Lower leg skin (tissue), 3 donors: ENCODE measurements around the gene IFT122.

Experiments used
- POLR2A ChIP-seq, 2 donors: fragments of 450-650 bp; IDR thresholded peaks; one replicate each; pipeline ENCODE4 v1.6.1; 2016 to 2017; ENCODE audit warnings: antibody characterized with exemption in 2 of 2, mild to moderate bottlenecking in 1 of 2, moderate library complexity in 1 of 2
- TF ChIP-seq, protein P1 (sequence below), 3 donors: fragments of 450-650 bp; IDR thresholded peaks; one replicate each; pipeline ENCODE4 v1.5.1; 2016; ENCODE audit warnings: antibody characterized with exemption in 3 of 3, mild to moderate bottlenecking in 3 of 3, moderate library complexity in 2 of 3

DNA sequence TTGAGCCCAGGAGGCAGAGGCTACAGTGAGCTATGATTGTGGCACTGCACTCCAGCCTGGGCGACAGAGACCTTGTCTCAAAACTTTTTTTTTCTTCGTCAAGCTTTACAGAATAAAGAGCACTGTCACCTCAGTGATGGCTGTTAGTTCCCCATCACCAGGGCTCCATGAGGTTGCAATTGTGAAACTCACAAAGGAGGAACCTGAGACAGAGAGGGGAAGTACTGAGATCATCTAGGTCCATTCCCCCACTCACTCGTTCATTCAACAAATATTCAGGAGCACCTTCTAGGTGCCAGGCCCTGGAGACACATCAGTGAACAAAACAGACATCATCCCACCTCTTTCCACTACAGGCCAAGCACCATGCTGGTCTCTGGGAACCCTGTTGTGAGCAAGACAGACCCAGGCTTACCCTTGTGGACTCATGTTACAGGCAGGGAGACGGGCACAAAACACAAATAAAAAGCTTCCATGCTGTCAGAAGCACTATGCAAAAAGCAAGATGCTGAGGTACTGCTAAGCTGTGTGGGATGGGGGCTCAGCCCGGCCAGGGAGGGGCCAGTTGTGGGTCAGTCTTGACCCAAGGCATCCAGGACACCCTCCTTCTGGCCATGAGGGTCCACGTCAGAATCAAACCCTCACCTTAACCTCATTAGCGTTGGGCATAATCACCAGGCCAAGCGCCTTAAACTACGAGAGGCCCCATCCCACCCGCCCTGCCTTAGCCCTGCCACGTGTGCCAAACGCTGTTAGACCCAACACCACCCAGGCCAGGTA is 86.3 kb downstream of the IFT122 start:
- TF ChIP-seq, protein P1, sequence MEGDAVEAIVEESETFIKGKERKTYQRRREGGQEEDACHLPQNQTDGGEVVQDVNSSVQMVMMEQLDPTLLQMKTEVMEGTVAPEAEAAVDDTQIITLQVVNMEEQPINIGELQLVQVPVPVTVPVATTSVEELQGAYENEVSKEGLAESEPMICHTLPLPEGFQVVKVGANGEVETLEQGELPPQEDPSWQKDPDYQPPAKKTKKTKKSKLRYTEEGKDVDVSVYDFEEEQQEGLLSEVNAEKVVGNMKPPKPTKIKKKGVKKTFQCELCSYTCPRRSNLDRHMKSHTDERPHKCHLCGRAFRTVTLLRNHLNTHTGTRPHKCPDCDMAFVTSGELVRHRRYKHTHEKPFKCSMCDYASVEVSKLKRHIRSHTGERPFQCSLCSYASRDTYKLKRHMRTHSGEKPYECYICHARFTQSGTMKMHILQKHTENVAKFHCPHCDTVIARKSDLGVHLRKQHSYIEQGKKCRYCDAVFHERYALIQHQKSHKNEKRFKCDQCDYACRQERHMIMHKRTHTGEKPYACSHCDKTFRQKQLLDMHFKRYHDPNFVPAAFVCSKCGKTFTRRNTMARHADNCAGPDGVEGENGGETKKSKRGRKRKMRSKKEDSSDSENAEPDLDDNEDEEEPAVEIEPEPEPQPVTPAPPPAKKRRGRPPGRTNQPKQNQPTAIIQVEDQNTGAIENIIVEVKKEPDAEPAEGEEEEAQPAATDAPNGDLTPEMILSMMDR (IDR thresholded peaks at IDR 0.05): no peak
- no peak for TF ChIP-seq POLR2A (IDR thresholded peaks at IDR 0.05)
